Left ventricle myocardium inferior (tissue), 1 donor: ENCODE data around the gene CRBN. TPM values are rescaled to one million over a fixed set of nuclear protein-coding genes. Genes with fewer than 3 reads are reported as not detected.

Experiments
- DNase-seq: peaks from one replicate; pipeline ENCODE4 v3.0.0-alpha.2; 2020
- H3K27ac ChIP-seq: fragments of 200-600 bp; replicated peaks from 2 replicates; pipeline ENCODE4 v1.8.0; 2021
- H3K27me3 ChIP-seq: fragments of 200-600 bp; 2 replicates; pipeline ENCODE4 v1.8.0; 2021; ENCODE audit warnings: low read depth
- H3K36me3 ChIP-seq: fragments of 200-600 bp; 2 replicates; pipeline ENCODE4 v1.8.0; 2021
- H3K4me1 ChIP-seq: fragments of 200-600 bp; 2 replicates; pipeline ENCODE4 v1.8.0; 2021
- H3K4me3 ChIP-seq: fragments of 200-600 bp; 2 replicates; pipeline ENCODE4 v1.8.0; 2021; ENCODE audit warnings: mild to moderate bottlenecking, moderate library complexity
- H3K9me3 ChIP-seq: fragments of 200-600 bp; replicated peaks from 2 replicates; pipeline ENCODE4 v1.8.0; 2021
- CTCF ChIP-seq: fragments of 200-600 bp; IDR thresholded peaks from 2 replicates; pipeline ENCODE4 v1.8.0; 2021; ENCODE audit warnings: antibody characterized with exemption, mild to moderate bottlenecking, borderline replicate concordance
- intact Hi-C: fragments of 100-400 bp; cut with micrococcal nuclease; formaldehyde crosslinking; loops from one replicate; pipeline ENCODE4 v1.11.0; 2022
- total RNA-seq: library from RNA; stranded (reverse); fragmentation: NEBNext Ultra II Directional; extraction: Animal tissue kit (Norgen Biotek cat#: 25700); gene quantifications from one replicate; pipeline ENCODE4 v1.2.1, GENCODE V29; 2021
- donor health status: DM: no; HTN: yes; CAD: no; lungs with severe emphysema.

Gene CRBN
- total RNA-seq, 1 donor from 2014 or later: 53.8 TPM

GRCh38 chr3:3134750-3135448, 44.6 kb downstream of the CRBN start:
- Histone ChIP-seq H3K36me3 (peaks cover 41% of the 10 kb centered on the region), H3K4me3 (no peak overlapping the region), H3K27ac (no peak overlapping the region), H3K9me3 (no peaks in the 10 kb centered on the region), H3K4me1 (peaks cover 4% of the 10 kb centered on the region), H3K27me3 (no peaks in the 10 kb centered on the region)
- no peak for DNase-seq
- intact Hi-C loops: no loop called here
- no peak for TF ChIP-seq CTCF

- Histone ChIP-seq H3K36me3 (peaks cover 40% of the 10 kb centered on the region), H3K4me3 (no peak overlapping the region), H3K4me1 (peaks cover 16% of the 10 kb centered on the region), H3K27me3 (no peaks in the 10 kb centered on the region), H3K9me3 (no peaks in the 10 kb centered on the region), H3K27ac (no peak overlapping the region)
- no peak for TF ChIP-seq CTCF
- no peak for DNase-seq
- intact Hi-C loops: no loop called here
Measured at GRCh38 chr3:3133500-3133899, 46.0 kb downstream of the CRBN start.

- no peak for TF ChIP-seq CTCF
- intact Hi-C loops: no loop called here
- H3K36me3 ChIP-seq: peaks cover 24% of the 10 kb centered on the region
- no peak for DNase-seq
- no peaks in the 10 kb centered on the region for H3K27me3 ChIP-seq
- no peak overlapping the region for H3K4me3 ChIP-seq
- no peak overlapping the region for H3K27ac ChIP-seq
- peaks cover 42% of the 10 kb centered on the region for H3K4me1 ChIP-seq
- H3K9me3 ChIP-seq: no peaks in the 10 kb centered on the region
Measured at GRCh38 chr3:3129579-3129978, 49.9 kb downstream of the CRBN start.

GRCh38 chr3:3127432-3128010, 52.0 kb downstream of the CRBN start:
- peaks cover 42% of the 10 kb centered on the region for H3K4me1 ChIP-seq
- no peaks in the 10 kb centered on the region for H3K27me3 ChIP-seq
- H3K9me3 ChIP-seq: no peaks in the 10 kb centered on the region
- H3K36me3 ChIP-seq: peaks cover 24% of the 10 kb centered on the region
- H3K4me3 ChIP-seq: peak overlapping the region; percentile 97
- H3K27ac ChIP-seq: peak overlapping the region; percentile 95
- intact Hi-C loops: no loop called here
- no peak for DNase-seq
- TF ChIP-seq CTCF: no peak

GRCh38 chr3:3126477-3127431, 52.7 kb downstream of the CRBN start, which contains the start of gene TRNT1:
Gene TRNT1, plus strand, starts transcription at chr3:3126940. Its CDS starts 2,101 bp downstream, at chr3:3129041.
- no peak for TF ChIP-seq CTCF
- H3K4me1 ChIP-seq: peaks cover 42% of the 10 kb centered on the region
- no peaks in the 10 kb centered on the region for H3K27me3 ChIP-seq
- peaks cover 24% of the 10 kb centered on the region for H3K36me3 ChIP-seq
- H3K4me3 ChIP-seq: peak within 1 kb of the TSS; percentile 97
- intact Hi-C loops: no loop called here
- H3K27ac ChIP-seq: peak within 1 kb of the TSS; percentile 95
- H3K9me3 ChIP-seq: no peaks in the 10 kb centered on the region
- DNase-seq: peak; percentile 97
